Measurements from ENCODE around the gene CDCA5.

- TF ChIP-seq CTCF (IDR thresholded peaks at IDR 0.05; ENCODE audit: low read depth, low read length) (no peak), EZH2phosphoT487 (IDR thresholded peaks at IDR 0.05; ENCODE audit: low read depth) (no peak)
Measured at GRCh38 chr11:65121865-65122696, 38.2 kb upstream of the CDCA5 start, which contains the start of the genes FAU and MRPL49.

All from OCI-LY3 (cell line).